Measurements from ENCODE around the gene TUBA3E.

GRCh38 chr2:130150181-130151144 is 47.8 kb downstream of the TUBA3E start:
- TF ChIP-seq EZH2 (IDR thresholded peaks at IDR 0.05) (no peak), FOXP2 (optimal IDR thresholded peaks at IDR 0.05; ENCODE audit: control extremely low read depth, extremely low read length, insufficient read depth) (no peak), POLR2AphosphoS5 (IDR thresholded peaks at IDR 0.05; ENCODE audit: borderline replicate concordance, low read depth, low read length) (no peak)
